Fibroblast of skin of right biceps (primary cell): ENCODE measurements around the gene THSD8.
"Not testable (repeated sequence)": the region's sequence is repeated elsewhere in the genome, so short reads cannot be mapped to it uniquely, and the experiment has no call there.

ENCODE experiments used
- DNase-seq: peaks from one replicate; pipeline ENCODE4 v3.0.0-alpha.2; 2013

The THSD8 gene

DNA sequence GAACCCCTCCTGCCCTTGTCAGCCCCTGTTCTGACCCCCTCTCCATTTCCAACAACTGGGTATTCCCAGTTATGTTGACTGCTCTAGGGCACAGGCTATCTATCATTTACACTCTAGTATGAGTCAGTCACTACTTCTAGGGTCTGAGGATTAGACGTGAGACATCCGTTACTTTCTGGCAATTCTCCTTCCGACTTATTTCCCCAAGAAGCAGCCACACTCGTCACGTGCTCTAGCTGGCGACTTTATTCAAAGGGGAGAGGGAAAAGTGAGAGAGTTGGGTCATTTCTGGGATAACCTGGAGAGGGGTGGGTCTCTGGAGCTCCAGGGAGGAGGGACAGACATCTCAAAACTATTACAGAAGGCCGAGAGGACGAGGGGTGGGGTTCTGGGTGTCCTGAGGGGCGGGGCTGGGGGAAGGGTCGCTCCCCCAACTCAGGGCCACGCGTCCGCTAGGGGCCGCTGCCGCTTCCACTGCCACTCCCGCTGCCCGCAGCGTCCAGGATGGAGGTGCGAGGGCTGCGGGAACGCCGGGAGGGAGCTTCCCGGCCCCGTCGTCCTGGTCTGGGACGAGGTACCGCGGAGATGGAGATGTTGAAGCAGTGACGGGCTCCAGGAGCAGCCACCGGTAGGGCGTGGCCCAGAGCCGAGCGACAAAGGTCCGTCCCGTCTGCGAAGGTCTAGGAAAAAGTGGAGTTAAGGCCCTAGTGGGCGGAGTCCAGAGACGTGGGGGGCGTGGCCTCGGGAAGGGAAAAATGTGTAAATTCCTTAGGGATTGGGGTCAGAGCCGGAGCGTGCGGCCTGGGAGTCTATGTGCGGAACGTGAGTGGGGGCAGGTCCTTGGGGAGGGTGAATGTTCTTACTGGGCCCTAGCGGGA lies 23.6 kb downstream of the THSD8 start:
- peak; percentile 57 for DNase-seq

DNA sequence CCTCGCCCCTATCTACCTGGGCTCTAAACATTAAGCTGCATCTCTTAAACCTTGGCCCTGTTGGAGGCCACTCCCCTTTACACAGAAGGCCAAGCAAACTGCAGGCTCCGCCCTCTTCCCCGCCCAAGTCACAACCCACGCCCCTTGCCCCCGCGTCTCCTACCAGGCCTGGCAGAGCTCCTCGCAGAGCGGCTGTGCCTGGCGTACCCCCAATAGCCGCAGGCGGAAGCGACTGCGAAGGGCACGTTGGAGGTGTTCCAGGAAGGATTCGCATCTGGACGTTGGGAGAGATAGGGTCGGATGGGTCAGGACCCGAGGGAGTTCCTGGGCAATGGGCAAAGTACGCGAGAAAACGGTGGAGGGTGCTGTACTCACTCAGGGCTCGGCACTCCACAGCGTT lies 26.6 kb downstream of the THSD8 start:
- no peak for DNase-seq

DNA sequence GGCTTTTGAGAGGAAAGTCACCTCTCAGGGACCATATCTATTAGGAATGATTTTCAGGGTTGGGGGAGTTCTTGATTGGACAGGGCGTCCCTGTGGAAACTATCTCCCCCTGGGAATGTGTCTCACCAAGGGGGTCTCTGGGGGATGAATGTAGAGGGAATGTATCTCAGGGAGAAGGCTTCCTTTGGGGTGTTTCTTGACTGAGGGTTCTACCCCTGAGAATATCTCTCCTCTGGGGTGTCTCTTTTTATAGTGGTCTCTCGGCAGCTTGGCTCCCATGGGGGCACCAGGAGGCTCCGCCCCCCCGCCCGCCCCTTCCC lies 31.5 kb downstream of the THSD8 start:
- no peak for DNase-seq

DNA sequence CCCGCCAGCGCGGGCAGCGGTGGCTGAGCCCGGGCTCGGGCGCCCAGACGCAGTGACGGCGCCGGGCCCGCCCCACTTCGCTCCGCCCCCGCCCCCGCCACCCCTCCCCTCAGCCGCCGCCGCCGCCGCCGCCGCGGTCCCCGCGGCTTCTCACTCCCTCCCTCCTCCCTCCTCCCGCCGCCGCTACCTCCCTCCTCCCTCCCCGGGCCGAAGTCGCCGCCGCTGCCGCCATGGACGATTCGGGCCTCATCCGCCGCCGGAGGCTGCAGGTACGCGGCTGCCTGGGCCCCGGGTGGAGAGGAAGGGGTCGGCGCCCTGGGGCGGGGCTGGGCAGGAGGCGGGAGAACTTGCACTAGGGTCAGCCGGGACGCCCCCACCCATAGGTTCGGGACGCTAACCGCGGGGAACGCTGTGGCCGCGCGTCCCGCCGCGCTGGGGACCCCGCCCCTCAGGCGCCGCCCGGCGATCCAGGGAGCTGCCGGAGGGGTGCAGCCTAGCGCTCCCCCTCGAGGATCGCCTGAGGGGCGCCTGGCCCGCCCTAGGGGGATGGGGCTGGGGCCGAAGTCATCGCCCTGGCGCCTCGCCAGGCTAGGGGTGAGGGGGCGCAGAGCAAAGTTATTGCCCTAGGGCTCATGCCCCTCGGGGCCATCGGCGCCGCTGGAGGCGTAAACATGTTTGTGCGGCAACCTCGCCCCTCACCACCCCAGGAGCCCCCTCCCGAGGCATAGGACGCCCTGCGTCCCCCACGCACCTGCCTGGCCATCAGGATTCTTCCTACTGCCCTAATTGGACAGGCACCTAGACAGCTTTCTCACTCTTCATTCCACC lies 32.1 kb downstream of the THSD8 start:
- peak; percentile 22 for DNase-seq

DNA sequence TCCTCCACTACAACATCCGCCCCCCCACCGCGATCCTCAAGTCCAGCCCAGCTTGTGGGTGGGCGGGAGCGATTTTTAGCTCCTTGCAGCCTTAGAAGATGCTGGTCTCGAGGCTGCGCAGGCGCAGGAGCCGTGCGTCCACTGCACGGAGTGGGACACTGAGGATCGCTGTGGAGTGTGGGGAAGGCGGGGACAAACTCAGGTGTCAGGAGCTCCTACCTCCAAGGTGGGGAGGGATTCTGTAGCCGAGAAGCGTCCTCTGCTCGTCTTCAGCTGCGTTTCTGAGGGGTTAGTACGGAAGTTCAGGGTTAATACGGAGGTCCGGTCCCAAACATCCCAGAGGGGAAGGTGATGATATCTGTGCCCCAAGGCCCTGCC lies 32.7 kb downstream of the THSD8 start, which contains the start of gene RTBDN:
Gene RTBDN, minus strand, starts transcription at position 14 of the 378 bp plus-strand sequence. CDS start 4,600 bp downstream, outside the sequence.
- DNase-seq = no peak

DNA sequence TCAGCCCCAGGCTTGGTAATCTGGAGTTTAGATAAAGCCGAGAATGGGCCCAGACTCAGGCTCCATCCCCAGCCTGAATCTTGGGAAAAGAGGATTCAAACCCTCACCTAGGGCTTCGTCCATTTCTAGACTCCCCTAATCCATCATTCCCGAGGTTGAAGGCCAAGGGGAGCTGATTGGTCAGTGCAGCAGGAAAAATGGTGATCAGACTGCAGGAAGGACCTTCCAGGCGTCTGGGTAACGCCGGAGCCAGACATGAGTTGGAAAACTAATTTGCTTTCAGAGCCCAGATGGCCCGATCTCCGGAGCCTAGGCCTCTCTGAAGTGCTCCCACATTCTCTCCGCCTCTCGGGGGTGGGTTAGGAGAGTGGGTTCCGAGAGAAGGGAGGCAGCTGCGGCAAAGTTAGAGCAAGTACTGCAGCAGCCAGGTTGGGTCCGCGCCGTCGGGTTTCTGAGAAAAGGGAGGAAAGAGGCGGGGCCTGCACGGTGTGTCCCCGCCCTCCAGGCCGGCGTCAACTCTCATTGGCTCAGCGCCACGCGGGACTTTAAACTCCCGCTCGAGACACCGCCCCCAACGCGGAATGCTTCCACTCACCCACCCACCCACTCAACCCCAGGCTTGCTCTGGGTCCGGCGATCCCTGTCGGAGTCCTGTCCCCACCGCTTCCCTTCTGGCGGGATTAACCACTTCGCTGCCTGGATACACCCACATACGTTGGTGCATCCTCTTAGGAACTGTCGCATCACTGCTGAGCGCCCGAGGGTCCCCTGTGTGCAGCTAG lies 33.3 kb downstream of the THSD8 start:
- DNase-seq = peak; percentile 26

DNA sequence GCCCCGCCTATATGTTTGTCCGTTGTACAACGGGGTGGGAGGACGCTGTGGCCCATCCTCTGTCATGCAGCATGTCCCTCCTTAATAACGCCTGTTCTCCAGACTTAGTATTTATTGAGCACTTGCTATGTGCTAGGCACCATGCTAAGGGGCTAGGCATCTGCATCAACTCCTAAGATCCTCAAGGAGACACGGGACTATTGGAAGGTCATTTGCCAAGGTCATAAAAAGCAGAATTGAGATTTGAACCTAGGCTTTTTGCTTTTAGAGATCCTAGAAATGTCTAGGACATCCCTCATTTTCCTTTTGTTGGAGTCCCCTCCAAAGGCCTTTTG lies 34.6 kb downstream of the THSD8 start:
- no peak for DNase-seq

DNA sequence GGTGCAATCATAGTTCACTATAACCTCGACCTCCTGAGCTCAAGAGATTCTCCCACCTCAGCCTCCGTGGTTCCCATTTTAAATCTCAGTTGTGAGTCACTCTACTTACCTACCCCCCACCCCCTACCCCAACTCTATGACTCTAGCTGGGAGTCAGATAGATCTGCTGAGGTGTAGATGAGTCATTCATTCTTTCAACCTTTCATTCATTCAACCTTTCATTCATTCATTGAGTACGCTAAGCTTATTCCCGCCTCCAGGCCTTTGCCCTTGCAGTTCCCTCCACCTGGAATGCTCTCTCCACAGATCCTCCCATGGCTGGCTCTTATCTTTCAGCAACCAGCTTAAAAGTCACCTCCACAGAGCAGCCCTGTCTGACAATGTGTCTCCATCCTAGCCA lies 35.4 kb downstream of the THSD8 start:
- DNase-seq = peak; percentile 15

DNA sequence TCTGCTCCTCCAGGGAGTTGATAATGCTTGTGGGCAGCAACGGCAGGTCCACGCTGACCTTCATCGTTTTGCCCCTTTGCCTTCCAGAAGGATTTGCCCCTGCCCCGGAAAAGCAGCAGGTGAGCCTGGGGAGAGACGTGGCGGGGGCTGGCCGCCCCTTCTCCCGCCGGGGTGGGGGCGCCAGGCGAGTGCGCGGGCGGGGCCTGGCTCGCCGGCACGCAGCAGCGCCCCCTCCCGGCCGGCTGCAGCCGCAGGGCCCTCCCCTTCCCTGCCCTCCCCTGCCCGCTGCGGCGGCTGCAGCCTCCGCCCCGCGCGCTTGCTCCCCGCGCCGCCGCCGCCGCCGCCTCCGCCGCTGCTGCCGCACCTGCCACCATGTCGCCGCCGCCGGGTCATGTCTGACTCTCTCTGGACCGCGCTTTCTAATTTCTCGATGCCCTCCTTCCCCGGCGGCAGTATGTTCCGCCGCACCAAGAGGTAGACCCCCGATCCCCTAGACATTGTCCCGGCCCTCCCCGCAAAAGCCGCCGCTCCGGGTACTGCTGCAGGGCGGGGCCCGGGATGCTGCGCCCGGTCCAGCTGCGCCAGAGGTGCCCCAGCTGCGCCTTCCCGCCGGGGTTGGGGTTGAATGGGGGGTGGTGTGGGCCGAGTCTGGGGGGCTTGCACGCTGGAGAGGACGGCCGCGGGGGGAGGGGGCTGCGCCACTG lies 36.5 kb downstream of the THSD8 start, which contains the start of gene MAST1:
Gene MAST1, plus strand, starts transcription at position 334 of the 704 bp plus-strand sequence. Its CDS starts 58 bp downstream, at position 392.
- peak; percentile 22 for DNase-seq

DNA sequence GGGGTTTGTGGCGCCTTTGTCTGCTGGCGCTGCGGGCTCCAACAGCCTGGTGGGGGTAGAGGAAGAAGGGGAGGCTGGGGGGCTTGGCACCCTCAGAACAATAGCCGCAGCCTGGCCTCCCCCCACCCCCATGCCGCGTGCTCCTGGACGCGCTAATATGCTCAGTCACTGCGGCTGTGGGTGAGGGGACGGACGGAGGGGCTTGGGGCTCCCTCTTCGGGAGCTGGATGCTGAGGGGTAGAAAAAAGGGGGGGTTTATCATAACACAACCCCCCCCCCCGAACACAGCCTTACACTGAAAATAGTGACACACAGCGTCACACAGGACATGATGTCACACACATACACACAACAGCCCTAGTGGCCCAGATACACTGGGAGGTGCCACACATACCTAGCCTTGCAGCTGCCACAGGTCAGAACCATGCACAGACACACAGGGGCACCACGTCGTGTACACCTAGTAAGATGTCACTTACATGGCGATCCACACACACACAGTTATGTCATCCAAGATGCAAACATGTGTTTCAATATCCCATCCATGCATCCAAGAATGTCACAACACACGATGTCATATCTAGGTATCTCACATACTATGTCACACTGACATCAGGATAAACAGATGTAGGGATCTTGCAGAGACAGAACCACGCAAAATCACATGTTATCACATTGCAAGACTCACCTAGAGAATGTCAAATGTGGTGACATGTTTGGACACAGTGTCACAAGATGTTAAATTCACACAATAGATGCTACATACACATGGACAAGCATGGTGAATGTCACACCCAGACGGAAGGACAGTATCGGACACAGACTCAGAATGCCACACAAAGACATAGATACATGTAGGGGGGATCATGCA lies 37.3 kb downstream of the THSD8 start:
- no peak for DNase-seq

DNA sequence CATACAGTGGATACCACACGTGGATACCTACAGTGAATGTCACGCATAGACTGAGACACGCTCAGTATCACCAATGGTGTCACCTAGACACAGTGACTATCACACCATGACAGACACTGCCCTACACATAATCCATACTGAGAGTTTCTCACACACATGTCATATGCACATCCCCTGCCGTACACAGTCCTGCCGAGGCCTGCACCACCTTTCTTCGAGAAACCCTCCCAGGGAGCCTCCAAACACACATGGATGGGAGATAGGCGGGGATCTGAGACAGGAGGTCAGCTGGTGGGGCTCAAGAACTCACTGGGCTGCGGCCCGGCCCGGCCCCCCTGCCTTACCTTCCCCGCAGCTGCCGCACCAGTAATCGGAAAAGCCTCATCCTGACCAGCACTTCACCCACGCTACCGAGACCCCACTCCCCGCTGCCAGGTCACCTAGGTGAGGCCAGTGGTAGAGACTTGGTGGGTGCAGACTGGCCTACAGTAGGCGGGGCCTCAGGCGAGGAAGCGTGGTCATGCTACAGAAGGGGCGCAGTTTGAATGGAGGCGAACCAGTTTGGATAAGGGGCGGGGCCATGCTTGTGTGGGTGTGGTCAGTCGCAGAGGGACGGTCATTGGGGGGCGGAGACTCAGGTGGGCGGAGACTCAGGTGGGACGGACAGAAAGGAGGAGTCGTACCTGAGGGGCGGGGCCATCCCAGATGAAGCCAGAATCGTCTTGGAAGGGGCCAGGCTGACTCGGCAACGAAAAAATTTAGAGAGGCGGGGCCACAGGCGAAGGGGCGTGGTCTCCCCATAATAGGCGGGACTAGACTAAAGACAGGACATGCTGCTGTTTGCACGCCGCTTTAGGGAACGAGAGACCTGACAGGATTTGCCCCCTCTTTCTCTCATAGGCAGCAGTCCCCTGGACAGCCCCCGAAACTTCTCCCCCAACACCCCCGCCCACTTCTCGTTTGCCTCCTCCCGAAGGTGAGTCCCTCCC lies 38.5 kb downstream of the THSD8 start:
- peak; percentile 81 for DNase-seq

DNA sequence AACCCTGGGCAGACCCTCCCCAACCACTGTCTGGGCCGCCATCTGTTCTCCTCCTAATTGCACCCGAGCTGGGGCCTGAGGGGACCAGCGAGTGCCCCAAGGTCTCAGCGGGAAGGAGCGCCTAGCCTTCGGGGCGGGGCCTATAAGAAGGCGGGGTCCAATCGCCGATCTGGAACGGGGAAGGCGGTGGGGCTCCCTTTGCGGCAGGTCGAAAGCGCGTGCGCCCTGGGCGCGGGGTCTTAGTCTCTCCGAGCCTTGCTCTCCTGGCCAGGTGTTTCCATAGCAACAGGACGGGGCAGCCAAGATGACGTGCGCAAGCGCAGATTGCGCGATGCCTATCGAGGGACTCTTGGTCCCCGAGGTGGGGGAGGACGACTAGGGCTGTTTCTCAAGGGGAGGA lies 39.2 kb downstream of the THSD8 start:
- peak; percentile 38 for DNase-seq

DNA sequence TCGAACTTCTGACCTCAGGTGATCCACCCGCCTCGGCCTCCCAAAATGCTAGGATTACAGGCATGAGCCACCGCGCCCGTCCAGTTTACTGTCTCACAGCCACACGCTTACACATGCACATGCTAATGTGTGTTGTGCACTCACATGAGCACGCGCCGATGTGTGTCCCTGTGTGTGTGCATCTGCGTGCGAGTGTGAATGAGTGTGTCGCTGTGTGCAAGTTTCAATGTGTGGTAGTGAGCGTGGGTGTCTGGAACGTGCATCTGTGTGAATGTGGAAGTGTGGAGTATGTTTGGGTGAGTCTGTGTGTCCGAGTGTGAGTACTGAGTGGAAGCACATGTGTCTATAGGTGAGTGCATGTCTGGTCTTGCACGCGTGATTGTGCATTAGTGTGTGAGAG lies 40.6 kb downstream of the THSD8 start:
- no peak for DNase-seq

DNA sequence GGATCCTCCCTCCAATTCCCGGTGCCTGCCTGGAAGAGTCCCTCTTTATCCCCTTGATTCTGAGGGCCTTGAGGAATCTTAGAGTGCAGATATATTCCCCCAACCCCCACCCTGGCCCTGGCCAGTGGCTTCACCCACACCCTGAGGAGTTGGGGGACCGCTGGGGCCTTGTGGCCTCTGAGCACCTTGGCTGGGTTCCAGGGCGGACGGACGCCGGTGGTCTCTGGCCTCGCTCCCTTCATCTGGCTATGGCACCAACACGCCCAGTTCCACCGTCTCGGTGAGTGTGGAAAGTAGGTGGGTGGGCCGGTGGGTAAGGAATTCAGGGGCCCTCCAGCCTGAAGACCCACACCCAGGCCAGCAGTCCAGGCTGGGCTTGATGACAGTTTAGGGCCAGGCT lies 41.5 kb downstream of the THSD8 start:
- DNase-seq = no peak

DNA sequence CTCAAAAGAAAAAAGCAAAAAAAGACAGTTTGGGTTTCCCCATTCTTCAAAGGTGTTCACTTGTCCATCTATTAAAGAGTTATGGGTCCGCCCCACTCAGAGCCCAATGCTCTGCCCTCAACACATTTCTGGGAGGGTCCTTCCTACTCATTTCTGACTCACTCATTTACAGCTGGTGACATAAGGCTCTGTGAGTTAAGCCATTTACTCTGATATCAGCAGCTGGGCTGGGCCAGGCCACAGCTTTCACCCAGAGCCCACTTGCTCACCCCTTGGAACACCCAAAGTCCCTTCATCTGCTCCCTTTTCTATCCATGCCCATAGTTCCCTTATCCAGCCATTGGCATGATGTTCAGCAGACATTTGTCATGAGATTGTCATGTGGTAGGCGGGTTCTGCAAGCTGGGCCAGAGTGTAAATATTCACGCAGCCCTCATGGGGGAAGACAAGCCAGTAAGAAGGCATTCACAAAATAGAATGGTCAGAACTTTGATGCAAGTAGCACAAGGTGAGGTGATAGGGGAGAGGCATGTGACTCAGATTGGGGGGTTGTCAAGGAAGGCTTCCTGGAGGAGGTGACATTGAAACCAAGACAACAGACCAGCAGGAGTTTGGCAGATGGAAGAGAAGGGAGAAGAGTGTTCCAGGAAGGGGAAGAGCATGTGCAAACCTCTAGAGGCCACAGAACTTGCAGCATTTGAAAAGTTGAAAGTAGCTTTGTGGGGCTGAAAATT lies 42.3 kb downstream of the THSD8 start:
- DNase-seq = no peak

DNA sequence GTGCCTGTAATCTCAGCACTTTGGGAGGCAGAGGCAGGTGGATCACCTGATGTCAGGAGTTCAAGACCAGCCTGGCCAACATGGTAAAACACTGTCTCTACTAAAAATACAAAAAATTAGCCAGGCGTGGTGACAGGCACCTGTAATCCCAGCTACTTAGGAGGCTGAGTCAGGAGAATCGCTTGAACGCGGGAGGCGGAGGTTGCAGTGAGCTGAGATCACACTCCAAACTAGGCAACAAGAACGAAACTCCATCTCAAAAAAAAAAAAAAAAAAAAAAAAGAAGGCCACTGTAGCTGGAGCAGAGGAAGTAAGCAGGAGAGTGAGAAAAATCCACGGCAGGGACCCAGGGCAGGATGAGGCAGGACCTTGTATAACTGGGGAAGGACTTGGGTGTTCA lies 44.7 kb downstream of the THSD8 start:
- DNase-seq = not testable (repeated sequence)

DNA sequence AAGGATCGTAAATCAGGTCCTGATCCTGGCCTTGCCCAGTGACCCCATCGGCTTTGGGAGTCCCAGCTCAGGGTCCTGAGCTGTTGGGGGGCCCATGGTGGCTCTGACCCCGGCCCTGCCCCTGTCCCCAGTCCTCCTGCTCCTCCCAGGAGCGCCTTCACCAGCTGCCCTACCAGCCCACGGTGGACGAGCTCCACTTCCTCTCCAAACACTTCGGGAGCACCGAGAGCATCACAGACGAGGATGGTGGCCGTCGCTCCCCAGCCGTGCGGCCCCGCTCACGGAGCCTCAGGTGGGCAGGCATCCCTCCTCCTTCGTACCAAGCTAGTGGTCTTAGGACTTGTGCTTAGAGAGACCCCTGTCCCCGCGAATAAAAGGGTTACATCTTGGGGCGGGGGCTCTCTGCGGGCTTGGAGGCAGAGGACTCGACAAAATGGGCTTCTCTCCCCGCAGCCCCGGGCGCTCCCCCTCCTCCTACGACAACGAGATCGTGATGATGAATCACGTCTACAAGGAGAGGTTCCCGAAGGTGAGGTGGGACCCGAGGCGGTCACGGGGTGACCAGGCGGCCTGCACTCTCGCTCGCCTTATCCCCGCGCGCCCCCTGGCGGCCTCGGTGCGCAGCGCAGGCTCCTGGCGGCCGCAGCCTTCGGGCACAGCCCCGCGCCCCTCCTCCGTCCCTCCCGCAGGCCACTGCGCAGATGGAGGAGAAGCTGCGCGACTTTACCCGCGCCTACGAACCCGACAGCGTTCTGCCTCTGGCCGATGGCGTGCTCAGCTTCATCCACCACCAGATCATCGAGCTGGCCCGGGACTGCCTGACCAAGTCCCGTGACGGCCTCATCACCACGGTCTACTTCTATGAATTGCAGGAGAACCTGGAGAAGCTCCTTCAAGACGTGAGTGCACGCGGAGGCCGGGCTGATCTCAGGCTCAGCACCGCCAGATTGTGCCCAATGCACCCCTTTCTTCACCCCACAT lies 45.6 kb downstream of the THSD8 start:
- peak; percentile 74 for DNase-seq
